ENCODE data around the gene PRCP.

The PRCP gene

GRCh38 chr11:82790723-82791484 is 109.3 kb downstream of the PRCP start:
- Mint-ChIP-seq H3K4me1 (peaks cover 14% of the 10 kb centered on the region), H3K27me3 (ENCODE audit: low read depth) (peaks cover 5% of the 10 kb centered on the region), H3K36me3 (ENCODE audit: low read depth) (no peaks in the 10 kb centered on the region), H3K27ac (peak overlapping the region in 1 of 3 experiments; percentile 39), H3K9me3 (no peaks in the 10 kb centered on the region), H3K4me3 (no peak overlapping the region)
- TF ChIP-seq, protein P1, sequence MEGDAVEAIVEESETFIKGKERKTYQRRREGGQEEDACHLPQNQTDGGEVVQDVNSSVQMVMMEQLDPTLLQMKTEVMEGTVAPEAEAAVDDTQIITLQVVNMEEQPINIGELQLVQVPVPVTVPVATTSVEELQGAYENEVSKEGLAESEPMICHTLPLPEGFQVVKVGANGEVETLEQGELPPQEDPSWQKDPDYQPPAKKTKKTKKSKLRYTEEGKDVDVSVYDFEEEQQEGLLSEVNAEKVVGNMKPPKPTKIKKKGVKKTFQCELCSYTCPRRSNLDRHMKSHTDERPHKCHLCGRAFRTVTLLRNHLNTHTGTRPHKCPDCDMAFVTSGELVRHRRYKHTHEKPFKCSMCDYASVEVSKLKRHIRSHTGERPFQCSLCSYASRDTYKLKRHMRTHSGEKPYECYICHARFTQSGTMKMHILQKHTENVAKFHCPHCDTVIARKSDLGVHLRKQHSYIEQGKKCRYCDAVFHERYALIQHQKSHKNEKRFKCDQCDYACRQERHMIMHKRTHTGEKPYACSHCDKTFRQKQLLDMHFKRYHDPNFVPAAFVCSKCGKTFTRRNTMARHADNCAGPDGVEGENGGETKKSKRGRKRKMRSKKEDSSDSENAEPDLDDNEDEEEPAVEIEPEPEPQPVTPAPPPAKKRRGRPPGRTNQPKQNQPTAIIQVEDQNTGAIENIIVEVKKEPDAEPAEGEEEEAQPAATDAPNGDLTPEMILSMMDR (IDR thresholded peaks at IDR 0.05; ENCODE audit: unreplicated experiment in 3 of 3) = no peak

DNA sequence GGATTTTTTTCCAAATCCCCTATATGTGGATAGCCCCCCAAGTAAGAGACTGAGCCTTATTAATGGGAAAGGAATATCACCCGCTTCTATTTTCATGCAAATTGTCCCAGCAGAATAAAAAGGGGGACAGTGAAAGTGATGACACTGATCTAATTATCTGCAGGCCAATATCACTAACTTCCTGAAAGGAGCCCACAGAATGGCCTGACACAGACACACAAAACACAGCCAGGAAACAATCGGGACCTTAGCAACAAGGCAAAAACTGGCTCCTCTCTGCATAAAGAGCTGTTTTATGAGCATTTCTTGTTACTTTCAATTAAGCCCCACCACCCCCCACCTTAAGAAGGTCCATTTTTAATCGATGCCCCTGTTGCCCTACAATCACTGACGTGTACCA is 112.2 kb downstream of the PRCP start:
- Mint-ChIP-seq H3K27ac (no peak overlapping the region), H3K9me3 (no peaks in the 10 kb centered on the region), H3K4me1 (peaks cover 14% of the 10 kb centered on the region), H3K36me3 (ENCODE audit: low read depth) (no peaks in the 10 kb centered on the region), H3K27me3 (ENCODE audit: low read depth) (peaks cover 5% of the 10 kb centered on the region), H3K4me3 (no peak overlapping the region)
- TF ChIP-seq, protein P1 (IDR thresholded peaks at IDR 0.05; ENCODE audit: unreplicated experiment in 3 of 3) = no peak

DNA sequence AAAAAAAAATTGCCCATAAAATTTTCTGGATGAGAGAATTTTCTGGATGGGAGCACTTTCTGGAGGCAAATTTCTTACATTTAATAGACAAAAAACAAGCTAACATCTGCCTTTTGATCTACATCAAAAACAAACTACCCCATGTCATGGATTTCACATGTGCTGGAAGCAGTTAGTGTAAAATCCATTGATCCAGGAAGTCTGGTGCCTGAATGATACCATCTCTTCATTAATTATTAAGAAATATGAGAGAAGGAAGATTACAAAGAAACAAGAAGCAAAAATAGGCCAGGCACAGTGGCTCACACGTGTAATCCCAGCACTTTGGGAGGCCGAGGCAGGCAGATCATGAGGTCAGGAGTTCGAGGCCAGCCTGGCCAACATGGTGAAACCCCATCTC is 113.4 kb downstream of the PRCP start:
- TF ChIP-seq, protein P1 (IDR thresholded peaks at IDR 0.05; ENCODE audit: unreplicated experiment in 3 of 3) = no peak
- H3K27ac Mint-ChIP-seq = no peak overlapping the region
- H3K4me3 Mint-ChIP-seq = no peak overlapping the region
- H3K4me1 Mint-ChIP-seq = peaks cover 10% of the 10 kb centered on the region
- peaks cover 5% of the 10 kb centered on the region for H3K27me3 Mint-ChIP-seq (ENCODE audit: low read depth)
- H3K9me3 Mint-ChIP-seq = peaks cover 2% of the 10 kb centered on the region
- H3K36me3 Mint-ChIP-seq (ENCODE audit: low read depth) = no peaks in the 10 kb centered on the region

- no peak overlapping the region for H3K27ac Mint-ChIP-seq
- H3K9me3 Mint-ChIP-seq = peaks cover 7% of the 10 kb centered on the region
- H3K4me3 Mint-ChIP-seq = no peak overlapping the region
- peaks cover 5% of the 10 kb centered on the region for H3K27me3 Mint-ChIP-seq (ENCODE audit: low read depth)
- TF ChIP-seq, protein P1 (IDR thresholded peaks at IDR 0.05; ENCODE audit: unreplicated experiment in 3 of 3) = no peak
- H3K36me3 Mint-ChIP-seq (ENCODE audit: low read depth) = no peaks in the 10 kb centered on the region
- H3K4me1 Mint-ChIP-seq = peaks cover 2% of the 10 kb centered on the region
These were observed 114.2 kb downstream of the PRCP start for GRCh38 chr11:82786001-82786400.

- no peak overlapping the region for H3K4me3 Mint-ChIP-seq
- no peaks in the 10 kb centered on the region for H3K4me1 Mint-ChIP-seq
- H3K27ac Mint-ChIP-seq = no peak overlapping the region
- TF ChIP-seq, protein P1 (IDR thresholded peaks at IDR 0.05; ENCODE audit: unreplicated experiment in 3 of 3) = no peak
- peaks cover 7% of the 10 kb centered on the region for H3K9me3 Mint-ChIP-seq
- no peaks in the 10 kb centered on the region for H3K27me3 Mint-ChIP-seq (ENCODE audit: low read depth)
- no peaks in the 10 kb centered on the region for H3K36me3 Mint-ChIP-seq (ENCODE audit: low read depth)
These were observed 117.3 kb downstream of the PRCP start for GRCh38 chr11:82782825-82783374.

DNA sequence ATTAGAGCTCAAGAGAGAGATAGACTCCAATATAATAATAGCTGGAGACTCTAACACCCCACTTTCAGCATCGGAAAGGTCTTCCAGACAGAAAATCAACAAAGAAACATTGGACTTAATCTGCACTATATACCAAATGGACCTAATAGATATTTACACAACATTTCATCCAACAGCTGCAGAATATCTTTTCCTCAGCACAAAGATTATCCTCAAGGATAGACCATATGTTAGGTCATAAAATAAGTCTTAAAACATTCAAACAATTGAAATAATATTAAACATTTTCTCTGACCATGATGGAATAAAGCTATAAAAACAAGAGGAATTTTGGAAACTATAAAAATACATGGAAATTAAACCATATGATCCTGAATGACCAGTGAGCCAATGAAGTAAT is 121.5 kb downstream of the PRCP start:
- Mint-ChIP-seq H3K4me1 (no peaks in the 10 kb centered on the region), H3K9me3 (peaks cover 19% of the 10 kb centered on the region), H3K36me3 (ENCODE audit: low read depth) (no peaks in the 10 kb centered on the region), H3K27me3 (ENCODE audit: low read depth) (no peaks in the 10 kb centered on the region), H3K27ac (no peak overlapping the region), H3K4me3 (no peak overlapping the region)
- TF ChIP-seq, protein P1 (IDR thresholded peaks at IDR 0.05; ENCODE audit: unreplicated experiment in 3 of 3) = no peak
